GM18498 (cell line): ENCODE measurements around the gene MRM1.
A peak's percentile ranks its signal among the peaks of the same experiment; 100 is the strongest.

Source experiments
- ATAC-seq: cut with Tn5 transposase; IDR thresholded peaks from one replicate; pipeline ENCODE4 v1.9.1; 2021; ENCODE audit warnings: mild to moderate bottlenecking, moderate library complexity; ENCODE audit not compliant: unreplicated experiment

The MRM1 gene

GRCh38 chr17:36601303-36602029, at the start of gene MRM1:
TSS of gene MRM1 (plus strand) at chr17:36601583. CDS start at chr17:36601811, 228 bp downstream.
- ATAC-seq: peak; percentile 87

- ATAC-seq: no peak
Observed at GRCh38 chr17:36553459-36553858, 47.9 kb upstream of the MRM1 start.

- ATAC-seq: no peak
Observed at GRCh38 chr17:36566081-36566480, 35.3 kb upstream of the MRM1 start.

- no peak for ATAC-seq
Observed at GRCh38 chr17:36575028-36575427, 26.4 kb upstream of the MRM1 start.

GRCh38 chr17:36576793-36577192, 24.6 kb upstream of the MRM1 start:
- ATAC-seq: no peak

GRCh38 chr17:36578671-36579070, 22.7 kb upstream of the MRM1 start:
- no peak for ATAC-seq

GRCh38 chr17:36583787-36584186, 17.6 kb upstream of the MRM1 start:
- no peak for ATAC-seq

- ATAC-seq: no peak
Observed at GRCh38 chr17:36586138-36586537, 15.2 kb upstream of the MRM1 start.

- no peak for ATAC-seq
Observed at GRCh38 chr17:36590082-36590481, 11.3 kb upstream of the MRM1 start.

GRCh38 chr17:36591434-36592315, 9.7 kb upstream of the MRM1 start, which contains the start of gene DHRS11:
TSS of gene DHRS11 (plus strand) at chr17:36591879. CDS start at chr17:36592010, 131 bp downstream.
- peak; percentile 92 for ATAC-seq

GRCh38 chr17:36592316-36592715, 9.1 kb upstream of the MRM1 start:
- no peak for ATAC-seq

- ATAC-seq: no peak
Observed at GRCh38 chr17:36592716-36593321, 8.6 kb upstream of the MRM1 start.

- no peak for ATAC-seq
Observed at GRCh38 chr17:36593656-36594316, 7.6 kb upstream of the MRM1 start.

GRCh38 chr17:36594626-36595401, 6.6 kb upstream of the MRM1 start:
- no peak for ATAC-seq

- ATAC-seq: no peak
Observed at GRCh38 chr17:36597226-36597625, 4.2 kb upstream of the MRM1 start.

GRCh38 chr17:36597866-36598777, 3.3 kb upstream of the MRM1 start:
- ATAC-seq: no peak

GRCh38 chr17:36598951-36599401, 2.4 kb upstream of the MRM1 start:
- ATAC-seq: no peak

- no peak for ATAC-seq
Observed at GRCh38 chr17:36599546-36600250, 1.7 kb upstream of the MRM1 start.
